Brain pericyte (primary cell): ENCODE measurements around the gene RIMBP2.
A peak's percentile ranks its signal among the peaks of the same experiment; 100 is the strongest.
"Not testable (repeated sequence)": the region's sequence is repeated elsewhere in the genome, so short reads cannot be mapped to it uniquely, and the experiment has no call there.

Experiments
- DNase-seq: peaks from one replicate; pipeline ENCODE4 v3.0.0-alpha.2; 2012; ENCODE audit warnings: low read depth, low spot score

Gene RIMBP2

GRCh38 chr12:130715998-130716968 lies at the start of gene RIMBP2:
RIMBP2 (minus strand) TSS chr12:130716299; CDS start chr12:130479013, 237,286 bp downstream.
- DNase-seq, result no peak

- peak; percentile 27 for DNase-seq
Measured at GRCh38 chr12:130765186-130765659, 49.1 kb upstream of the RIMBP2 start.

- DNase-seq, result peak; percentile 57
Measured at GRCh38 chr12:130764475-130765185, 48.5 kb upstream of the RIMBP2 start.

GRCh38 chr12:130764073-130764472 lies 48.0 kb upstream of the RIMBP2 start:
- DNase-seq, result peak; percentile 34

- DNase-seq, result no peak
Measured at GRCh38 chr12:130762319-130762675, 46.2 kb upstream of the RIMBP2 start.

GRCh38 chr12:130761537-130762318 lies 45.6 kb upstream of the RIMBP2 start:
- DNase-seq, result no peak

- no peak for DNase-seq
Measured at GRCh38 chr12:130754234-130754901, 38.3 kb upstream of the RIMBP2 start.

- no peak for DNase-seq
Measured at GRCh38 chr12:130752692-130753230, 36.7 kb upstream of the RIMBP2 start.

- not testable (repeated sequence) for DNase-seq
Measured at GRCh38 chr12:130752037-130752436, 35.9 kb upstream of the RIMBP2 start.

- DNase-seq, result no peak
Measured at GRCh38 chr12:130748786-130749185, 32.7 kb upstream of the RIMBP2 start.

- no peak for DNase-seq
Measured at GRCh38 chr12:130747867-130748740, 32.0 kb upstream of the RIMBP2 start.

GRCh38 chr12:130746546-130746945 lies 30.4 kb upstream of the RIMBP2 start:
- DNase-seq, result no peak

- no peak for DNase-seq
Measured at GRCh38 chr12:130745921-130746320, 29.8 kb upstream of the RIMBP2 start.

- no peak for DNase-seq
Measured at GRCh38 chr12:130744274-130744673, 28.2 kb upstream of the RIMBP2 start.

GRCh38 chr12:130743606-130744005 lies 27.5 kb upstream of the RIMBP2 start:
- DNase-seq, result no peak

GRCh38 chr12:130743176-130743575 lies 27.1 kb upstream of the RIMBP2 start:
- DNase-seq, result no peak

GRCh38 chr12:130742716-130743115 lies 26.6 kb upstream of the RIMBP2 start:
- no peak for DNase-seq

- no peak for DNase-seq
Measured at GRCh38 chr12:130742112-130742511, 26.0 kb upstream of the RIMBP2 start.

- no peak for DNase-seq
Measured at GRCh38 chr12:130739571-130739970, 23.5 kb upstream of the RIMBP2 start.

GRCh38 chr12:130738403-130738802 lies 22.3 kb upstream of the RIMBP2 start:
- DNase-seq, result not testable (repeated sequence)
